WTC11 (cell line): ENCODE data around the gene TIGAR. TPM values are rescaled to one million over a fixed set of nuclear protein-coding genes. Genes with fewer than 3 reads are reported as not detected.

Source experiments
- AR ChIP-seq: fragments of 250-450 bp; sonication (Bioruptor Pico); IDR thresholded peaks from 2 replicates; pipeline ENCODE4 v1.9.0; 2021; ENCODE audit warnings: mild to moderate bottlenecking
- CBFB ChIP-seq: sonication (generic); formaldehyde crosslinking; IDR thresholded peaks from 2 replicates; pipeline ENCODE4 v1.8.1; 2022; ENCODE audit warnings: mild to moderate bottlenecking, low read depth, missing genetic modification reagents
- ELF4 ChIP-seq: sonication (generic); formaldehyde crosslinking; IDR thresholded peaks from 2 replicates; pipeline ENCODE4 v1.8.1; 2022; ENCODE audit warnings: low read depth, mild to moderate bottlenecking, moderate library complexity, missing genetic modification reagents
- ESRRA ChIP-seq: sonication (generic); formaldehyde crosslinking; IDR thresholded peaks from 2 replicates; pipeline ENCODE4 v1.8.1; 2022; ENCODE audit warnings: mild to moderate bottlenecking, missing genetic modification reagents, borderline replicate concordance
- ETV6 ChIP-seq: sonication (generic); formaldehyde crosslinking; IDR thresholded peaks from 2 replicates; pipeline ENCODE4 v1.8.1; 2022; ENCODE audit warnings: mild to moderate bottlenecking, missing genetic modification reagents
- FOXP4 ChIP-seq: sonication (generic); formaldehyde crosslinking; IDR thresholded peaks from 2 replicates; pipeline ENCODE4 v1.8.0; 2022; ENCODE audit warnings: mild to moderate bottlenecking, missing genetic modification reagents
- GTF2I ChIP-seq: fragments of 250-450 bp; sonication (Bioruptor Pico); conservative IDR thresholded peaks from 2 replicates; pipeline ENCODE4 v1.4.0; 2021; ENCODE audit warnings: mild to moderate bottlenecking
- MLX ChIP-seq: sonication (generic); formaldehyde crosslinking; IDR thresholded peaks from 2 replicates; pipeline ENCODE4 v1.8.1; 2023; ENCODE audit warnings: mild to moderate bottlenecking, missing genetic modification reagents, moderate library complexity
- MYBL2 ChIP-seq: sonication (generic); formaldehyde crosslinking; IDR thresholded peaks from 2 replicates; pipeline ENCODE4 v1.8.1; 2023; ENCODE audit warnings: mild to moderate bottlenecking, moderate library complexity, missing genetic modification reagents
- NR2C2 ChIP-seq: sonication (generic); formaldehyde crosslinking; IDR thresholded peaks from 2 replicates; pipeline ENCODE4 v1.8.0; 2022; ENCODE audit warnings: mild to moderate bottlenecking, missing genetic modification reagents
- OVOL2 ChIP-seq: fragments of 250-450 bp; sonication (Bioruptor Pico); IDR thresholded peaks from 2 replicates; pipeline ENCODE4 v1.9.0; 2021; ENCODE audit warnings: mild to moderate bottlenecking, borderline replicate concordance
- PREB ChIP-seq: sonication (generic); formaldehyde crosslinking; IDR thresholded peaks from 2 replicates; pipeline ENCODE4 v1.8.1; 2022; ENCODE audit warnings: mild to moderate bottlenecking, missing genetic modification reagents, moderate library complexity, borderline replicate concordance
- RORB ChIP-seq: fragments of 250-450 bp; sonication (Bioruptor Pico); IDR thresholded peaks from 2 replicates; pipeline ENCODE4 v1.9.0; 2021; ENCODE audit warnings: mild to moderate bottlenecking
- SMAD3 ChIP-seq: sonication (generic); formaldehyde crosslinking; IDR thresholded peaks from 2 replicates; pipeline ENCODE4 v1.8.0; 2022; ENCODE audit warnings: missing genetic modification reagents, mild to moderate bottlenecking, borderline replicate concordance
- TP53 ChIP-seq: sonication (generic); formaldehyde crosslinking; IDR thresholded peaks from 2 replicates; pipeline ENCODE4 v1.8.1; 2023; ENCODE audit warnings: mild to moderate bottlenecking, missing genetic modification reagents
- ZBTB21 ChIP-seq: sonication (generic); formaldehyde crosslinking; IDR thresholded peaks from 2 replicates; pipeline ENCODE4 v1.8.1; 2023; ENCODE audit warnings: mild to moderate bottlenecking, missing genetic modification reagents, borderline replicate concordance
- ZMAT4 ChIP-seq: fragments of 250-450 bp; sonication (Bioruptor Pico); IDR thresholded peaks from 2 replicates; pipeline ENCODE4 v1.9.0; 2021; ENCODE audit warnings: mild to moderate bottlenecking
- ZNF138 ChIP-seq: sonication (generic); formaldehyde crosslinking; conservative IDR thresholded peaks from 2 replicates; pipeline ENCODE4 v1.8.1; 2022; ENCODE audit warnings: mild to moderate bottlenecking, moderate library complexity, missing genetic modification reagents
- ZNF416 ChIP-seq: fragments of 250-450 bp; sonication (Bioruptor Pico); IDR thresholded peaks from 2 replicates; pipeline ENCODE4 v1.9.0; 2021; ENCODE audit warnings: mild to moderate bottlenecking, inconsistent platforms
- ZNF425 ChIP-seq: fragments of 250-450 bp; sonication (Bioruptor Pico); conservative IDR thresholded peaks from 2 replicates; pipeline ENCODE4 v1.9.0; 2021; ENCODE audit warnings: mild to moderate bottlenecking
- ZNF512 ChIP-seq: sonication (generic); formaldehyde crosslinking; IDR thresholded peaks from 2 replicates; pipeline ENCODE4 v1.8.1; 2022; ENCODE audit warnings: missing genetic modification reagents, borderline replicate concordance
- total RNA-seq: library from RNA; stranded (reverse); gene quantifications from 3 replicates; pipeline ENCODE4 v1.2.3, GENCODE V29; 2021
- TF ChIP-seq, protein P1 (sequence below): sonication (generic); formaldehyde crosslinking; IDR thresholded peaks from 2 replicates; pipeline ENCODE4 v1.8.0; 2022; ENCODE audit warnings: mild to moderate bottlenecking, missing genetic modification reagents
- TF ChIP-seq, protein P2 (sequence below): sonication (generic); formaldehyde crosslinking; IDR thresholded peaks from 2 replicates; pipeline ENCODE4 v1.8.0; 2022; ENCODE audit warnings: mild to moderate bottlenecking, missing genetic modification reagents
- TF ChIP-seq, protein P3 (sequence below): sonication (generic); formaldehyde crosslinking; IDR thresholded peaks from 2 replicates; pipeline ENCODE4 v1.8.1; 2023; ENCODE audit warnings: mild to moderate bottlenecking, missing genetic modification reagents

The TIGAR gene
- total RNA-seq, 1 experiment from 2014 or later: 26.7 TPM

- peak; percentile 54; the same call in 1 of the 2 replicates for TF ChIP-seq FOXP4 (CRISPR knock-in tag)
- TF ChIP-seq ZNF138: no peak
- TF ChIP-seq RORB: no peak
- peak; percentile 17; the same call in 1 of the 2 replicates for TF ChIP-seq NR2C2 (CRISPR knock-in tag)
- no peak for TF ChIP-seq PREB (CRISPR knock-in tag)
- no peak; the same call in 1 of the 2 replicates for TF ChIP-seq TP53 (CRISPR knock-in tag)
- TF ChIP-seq MLX (CRISPR knock-in tag): no peak
- TF ChIP-seq ZMAT4: no peak
- TF ChIP-seq, protein P1, sequence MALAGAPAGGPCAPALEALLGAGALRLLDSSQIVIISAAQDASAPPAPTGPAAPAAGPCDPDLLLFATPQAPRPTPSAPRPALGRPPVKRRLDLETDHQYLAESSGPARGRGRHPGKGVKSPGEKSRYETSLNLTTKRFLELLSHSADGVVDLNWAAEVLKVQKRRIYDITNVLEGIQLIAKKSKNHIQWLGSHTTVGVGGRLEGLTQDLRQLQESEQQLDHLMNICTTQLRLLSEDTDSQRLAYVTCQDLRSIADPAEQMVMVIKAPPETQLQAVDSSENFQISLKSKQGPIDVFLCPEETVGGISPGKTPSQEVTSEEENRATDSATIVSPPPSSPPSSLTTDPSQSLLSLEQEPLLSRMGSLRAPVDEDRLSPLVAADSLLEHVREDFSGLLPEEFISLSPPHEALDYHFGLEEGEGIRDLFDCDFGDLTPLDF (CRISPR knock-in tag): no peak
- TF ChIP-seq ESRRA (CRISPR knock-in tag): no peak
- TF ChIP-seq ZNF425 (CRISPR knock-in tag): no peak
- TF ChIP-seq ELF4 (CRISPR knock-in tag): no peak; the same call in 1 of the 2 replicates
- peak; percentile 54; the same call in 1 of the 2 replicates for TF ChIP-seq ETV6 (CRISPR knock-in tag)
- TF ChIP-seq, protein P2, sequence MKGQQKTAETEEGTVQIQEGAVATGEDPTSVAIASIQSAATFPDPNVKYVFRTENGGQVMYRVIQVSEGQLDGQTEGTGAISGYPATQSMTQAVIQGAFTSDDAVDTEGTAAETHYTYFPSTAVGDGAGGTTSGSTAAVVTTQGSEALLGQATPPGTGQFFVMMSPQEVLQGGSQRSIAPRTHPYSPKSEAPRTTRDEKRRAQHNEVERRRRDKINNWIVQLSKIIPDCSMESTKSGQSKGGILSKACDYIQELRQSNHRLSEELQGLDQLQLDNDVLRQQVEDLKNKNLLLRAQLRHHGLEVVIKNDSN (CRISPR knock-in tag): no peak
- TF ChIP-seq, protein P3, sequence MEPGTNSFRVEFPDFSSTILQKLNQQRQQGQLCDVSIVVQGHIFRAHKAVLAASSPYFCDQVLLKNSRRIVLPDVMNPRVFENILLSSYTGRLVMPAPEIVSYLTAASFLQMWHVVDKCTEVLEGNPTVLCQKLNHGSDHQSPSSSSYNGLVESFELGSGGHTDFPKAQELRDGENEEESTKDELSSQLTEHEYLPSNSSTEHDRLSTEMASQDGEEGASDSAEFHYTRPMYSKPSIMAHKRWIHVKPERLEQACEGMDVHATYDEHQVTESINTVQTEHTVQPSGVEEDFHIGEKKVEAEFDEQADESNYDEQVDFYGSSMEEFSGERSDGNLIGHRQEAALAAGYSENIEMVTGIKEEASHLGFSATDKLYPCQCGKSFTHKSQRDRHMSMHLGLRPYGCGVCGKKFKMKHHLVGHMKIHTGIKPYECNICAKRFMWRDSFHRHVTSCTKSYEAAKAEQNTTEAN (CRISPR knock-in tag): peak; percentile 74; the same call in 1 of the 2 replicates
- no peak for TF ChIP-seq CBFB (CRISPR knock-in tag)
- TF ChIP-seq AR: no peak
- TF ChIP-seq MYBL2 (CRISPR knock-in tag): peak; percentile 77
- no peak for TF ChIP-seq ZNF512 (CRISPR knock-in tag)
- TF ChIP-seq GTF2I (CRISPR knock-in tag): no peak
- TF ChIP-seq ZBTB21 (CRISPR knock-in tag): 0 out of 2 replicates have a peak, but pooled peaks have one; percentile 7
- TF ChIP-seq ZNF416 (CRISPR knock-in tag): no peak
- peak; percentile 18; the same call in 1 of the 2 replicates for TF ChIP-seq SMAD3
- no peak for TF ChIP-seq OVOL2
These were observed 47.2 kb upstream of the TIGAR start, which contains the start of gene CCND2 (continued) for GRCh38 chr12:4273652-4274395.
